ENCODE results near the gene TMEM150B.

Gene TMEM150B

DNA sequence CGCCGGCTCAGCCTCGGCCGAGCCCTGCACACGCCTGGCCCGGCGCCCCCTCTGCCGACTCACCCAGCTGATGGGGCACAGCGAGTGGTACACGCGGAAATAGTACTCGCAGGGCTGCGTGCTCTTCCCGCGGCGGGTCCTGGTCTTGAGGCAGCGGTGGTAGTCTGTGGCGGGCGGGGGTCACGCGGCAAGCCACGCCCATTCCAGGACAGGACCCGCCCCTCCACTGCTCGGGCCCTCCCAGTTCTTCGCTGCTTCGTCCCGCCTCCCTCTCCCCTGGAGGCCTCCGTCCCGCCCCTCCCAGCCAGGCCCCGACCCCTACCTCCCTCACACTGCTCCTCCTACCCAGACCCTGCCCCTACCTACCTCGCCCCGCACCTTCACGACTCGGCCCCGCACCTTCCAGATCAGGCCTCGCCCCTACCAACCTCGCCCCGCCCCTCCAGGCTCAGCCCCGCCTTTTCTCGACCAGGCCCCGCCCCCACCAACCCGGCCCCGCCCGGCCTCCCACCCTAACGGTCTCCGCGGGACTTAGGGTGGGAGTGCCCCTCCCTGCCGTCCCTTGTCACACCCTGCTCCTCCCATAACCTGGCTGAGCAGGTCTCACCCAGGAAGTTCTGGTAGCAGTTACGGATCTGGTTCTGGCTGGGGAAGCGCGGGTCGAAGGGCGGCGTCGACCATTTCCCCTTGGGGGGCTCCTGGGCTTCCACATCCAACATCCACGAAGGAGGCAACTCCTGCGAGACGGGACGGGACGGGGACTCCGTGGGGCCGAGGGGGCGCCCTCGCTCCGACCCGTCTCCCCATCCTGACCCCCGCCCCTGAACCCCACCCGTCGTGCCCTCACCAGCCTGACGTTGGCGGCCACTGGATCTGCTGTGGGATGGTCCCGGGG is 28.9 kb upstream of the TMEM150B start:
- TF ChIP-seq, protein P1, sequence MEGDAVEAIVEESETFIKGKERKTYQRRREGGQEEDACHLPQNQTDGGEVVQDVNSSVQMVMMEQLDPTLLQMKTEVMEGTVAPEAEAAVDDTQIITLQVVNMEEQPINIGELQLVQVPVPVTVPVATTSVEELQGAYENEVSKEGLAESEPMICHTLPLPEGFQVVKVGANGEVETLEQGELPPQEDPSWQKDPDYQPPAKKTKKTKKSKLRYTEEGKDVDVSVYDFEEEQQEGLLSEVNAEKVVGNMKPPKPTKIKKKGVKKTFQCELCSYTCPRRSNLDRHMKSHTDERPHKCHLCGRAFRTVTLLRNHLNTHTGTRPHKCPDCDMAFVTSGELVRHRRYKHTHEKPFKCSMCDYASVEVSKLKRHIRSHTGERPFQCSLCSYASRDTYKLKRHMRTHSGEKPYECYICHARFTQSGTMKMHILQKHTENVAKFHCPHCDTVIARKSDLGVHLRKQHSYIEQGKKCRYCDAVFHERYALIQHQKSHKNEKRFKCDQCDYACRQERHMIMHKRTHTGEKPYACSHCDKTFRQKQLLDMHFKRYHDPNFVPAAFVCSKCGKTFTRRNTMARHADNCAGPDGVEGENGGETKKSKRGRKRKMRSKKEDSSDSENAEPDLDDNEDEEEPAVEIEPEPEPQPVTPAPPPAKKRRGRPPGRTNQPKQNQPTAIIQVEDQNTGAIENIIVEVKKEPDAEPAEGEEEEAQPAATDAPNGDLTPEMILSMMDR (IDR thresholded peaks at IDR 0.05; ENCODE audit: extremely low read depth, missing control alignments) = no peak
- peak; percentile 89 for DNase-seq (ENCODE audit: low spot score)

DNA sequence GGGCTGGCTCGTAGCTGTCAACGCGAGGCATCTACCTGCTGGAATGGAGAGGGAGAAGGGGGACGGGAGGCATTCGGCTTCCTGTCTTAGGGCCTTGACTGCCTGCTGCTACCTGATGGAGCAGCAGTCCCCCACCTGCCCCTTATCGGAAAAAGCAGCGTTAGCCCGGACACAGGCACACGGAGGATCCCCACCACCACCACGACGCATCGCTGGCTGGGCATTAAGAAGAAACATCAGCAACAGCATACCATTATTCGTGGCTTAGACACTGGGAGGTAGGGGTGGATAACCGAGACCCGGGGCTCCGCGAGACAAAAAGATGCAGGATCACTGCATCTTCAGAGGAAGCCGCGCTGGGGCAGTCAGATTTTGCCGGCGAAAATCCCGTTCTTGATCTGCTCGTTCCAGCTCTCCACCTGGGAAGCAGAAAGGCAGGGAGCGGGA is 28.2 kb upstream of the TMEM150B start:
- TF ChIP-seq, protein P1 (IDR thresholded peaks at IDR 0.05; ENCODE audit: extremely low read depth, missing control alignments) = no peak
- DNase-seq (ENCODE audit: low spot score) = no peak

DNA sequence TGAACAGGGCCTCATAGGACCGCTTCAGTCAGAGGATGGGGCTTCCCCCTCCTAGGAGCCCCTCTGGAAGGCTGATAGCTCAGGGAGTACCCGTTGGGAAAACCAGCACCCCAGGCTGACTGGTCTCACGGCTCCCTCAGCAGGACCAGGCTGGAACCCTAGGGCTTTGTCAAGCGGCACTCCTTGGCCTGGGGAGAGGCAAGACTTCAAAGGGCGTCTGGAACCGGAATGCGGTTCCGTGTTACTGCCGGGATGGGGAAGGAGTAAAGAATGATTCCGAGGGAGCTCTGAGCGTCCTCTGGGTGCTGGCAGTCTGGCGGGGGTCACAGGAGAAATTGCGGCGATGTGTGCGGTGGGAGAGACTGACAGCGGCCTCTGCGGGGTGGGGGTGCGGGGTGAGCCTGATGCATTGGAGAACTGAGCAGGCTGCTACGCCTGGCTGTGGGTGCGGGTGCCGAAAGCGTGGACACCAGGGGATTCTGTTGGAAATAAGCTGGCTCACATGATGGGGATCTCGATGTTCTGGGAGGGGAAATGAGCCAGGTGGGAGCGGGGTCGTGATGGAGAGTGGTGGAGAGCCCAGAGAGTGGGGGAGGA is 27.5 kb upstream of the TMEM150B start:
- TF ChIP-seq, protein P1 (IDR thresholded peaks at IDR 0.05; ENCODE audit: extremely low read depth, missing control alignments) = no peak

DNA sequence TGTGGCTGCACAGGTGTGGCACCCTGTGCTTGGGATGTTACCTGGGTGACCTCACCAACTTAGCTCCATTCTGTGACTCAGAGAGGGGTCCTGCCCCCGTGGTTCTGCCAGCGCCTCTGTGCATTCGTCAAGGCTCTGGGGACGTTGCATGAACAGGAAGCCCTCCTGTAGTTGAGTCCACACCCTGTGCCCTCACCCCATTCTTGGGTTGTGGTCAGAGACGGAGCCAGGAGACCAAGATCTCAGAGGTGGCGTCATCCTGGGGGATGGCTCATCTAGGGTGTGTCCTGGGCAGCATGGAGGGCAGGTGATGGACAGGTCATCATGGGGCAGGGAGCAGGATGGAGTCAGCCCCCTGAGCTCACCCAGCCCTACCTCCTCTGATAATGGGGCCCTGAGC is 26.9 kb upstream of the TMEM150B start:
- TF ChIP-seq, protein P1 (IDR thresholded peaks at IDR 0.05; ENCODE audit: extremely low read depth, missing control alignments) = no peak
- no peak for DNase-seq (ENCODE audit: low spot score)

More for the DNA sequence above, 27.5 kb upstream of the TMEM150B start:
- DNase-seq (ENCODE audit: low spot score) = no peak

DNA sequence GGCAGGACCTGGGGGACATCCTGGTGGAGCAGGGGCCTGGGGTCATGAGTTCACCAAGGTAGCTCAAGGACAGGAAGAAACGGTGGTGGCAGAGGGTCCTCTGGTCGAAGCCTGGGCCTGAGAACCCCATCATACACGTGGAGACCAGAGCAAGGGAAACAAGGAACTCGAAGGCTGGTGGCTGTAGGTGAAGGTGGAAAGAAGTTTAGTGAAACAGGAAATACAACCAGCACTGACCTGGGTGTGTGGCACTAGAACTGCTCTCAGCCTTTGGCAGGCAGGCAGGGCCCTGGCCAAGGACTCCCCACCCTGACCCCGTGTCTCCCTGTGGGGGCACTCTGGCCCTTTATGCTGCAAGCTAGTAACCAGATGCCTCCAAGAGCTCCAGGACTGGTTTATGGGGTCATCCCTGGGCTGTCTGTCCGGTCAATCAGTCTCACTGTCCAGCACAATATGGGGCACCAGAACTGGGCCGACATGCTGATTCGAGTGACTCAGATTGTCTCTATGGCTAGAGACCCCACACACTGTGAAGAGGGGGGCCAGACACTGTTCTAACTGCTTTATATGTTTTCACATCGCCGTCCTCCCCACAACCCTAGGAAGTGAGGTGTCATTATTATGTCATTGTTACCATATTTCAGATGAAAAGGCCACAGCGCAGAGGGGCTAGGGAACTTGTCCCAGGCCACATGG is 25.6 kb upstream of the TMEM150B start:
- no peak for DNase-seq (ENCODE audit: low spot score)
- TF ChIP-seq, protein P1 (IDR thresholded peaks at IDR 0.05; ENCODE audit: extremely low read depth, missing control alignments) = no peak

DNA sequence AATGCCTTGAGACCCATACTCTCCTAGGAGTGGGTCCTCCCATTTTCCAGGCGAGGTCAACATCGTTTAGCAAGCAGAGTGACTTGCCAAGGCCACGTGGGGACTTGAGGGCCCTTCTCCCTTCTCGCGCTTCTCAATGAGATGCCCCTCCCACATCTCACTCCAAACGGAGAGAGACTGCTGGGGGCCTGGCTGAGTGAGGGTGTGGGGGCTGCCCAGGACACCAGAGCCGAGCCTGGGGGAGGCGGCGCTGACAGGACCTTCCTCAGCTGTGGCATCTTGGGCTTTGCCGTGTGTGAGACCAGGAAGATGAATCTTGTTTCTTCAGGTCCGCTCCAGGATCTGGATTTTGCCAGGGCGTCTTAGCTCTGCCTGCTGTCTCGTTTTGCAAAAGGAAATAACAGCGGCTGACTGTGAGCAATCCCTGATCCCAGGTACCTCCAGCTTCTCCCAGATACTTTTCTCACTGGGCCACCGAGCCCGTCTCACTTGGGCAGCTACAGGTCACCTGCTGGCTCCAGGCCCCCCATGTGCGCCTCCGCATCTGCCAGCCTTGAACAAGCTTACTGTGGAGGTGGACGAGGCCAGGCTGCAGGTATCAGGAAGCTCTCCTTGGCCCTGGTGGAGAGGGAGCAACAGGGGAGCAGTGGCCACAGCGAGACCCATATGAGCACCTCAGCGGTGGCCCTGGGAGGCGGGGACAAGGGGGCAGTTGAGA is 23.3 kb upstream of the TMEM150B start:
- DNase-seq (ENCODE audit: low spot score) = no peak
- TF ChIP-seq, protein P1 (IDR thresholded peaks at IDR 0.05; ENCODE audit: extremely low read depth, missing control alignments) = no peak
